GM18870 (cell line): ENCODE data around the gene PAX2.

Source experiments
- ATAC-seq: cut with Tn5 transposase; IDR thresholded peaks from one replicate; pipeline ENCODE4 v1.9.1; 2021; ENCODE audit warnings: moderate library complexity; ENCODE audit not compliant: unreplicated experiment

Gene PAX2

DNA sequence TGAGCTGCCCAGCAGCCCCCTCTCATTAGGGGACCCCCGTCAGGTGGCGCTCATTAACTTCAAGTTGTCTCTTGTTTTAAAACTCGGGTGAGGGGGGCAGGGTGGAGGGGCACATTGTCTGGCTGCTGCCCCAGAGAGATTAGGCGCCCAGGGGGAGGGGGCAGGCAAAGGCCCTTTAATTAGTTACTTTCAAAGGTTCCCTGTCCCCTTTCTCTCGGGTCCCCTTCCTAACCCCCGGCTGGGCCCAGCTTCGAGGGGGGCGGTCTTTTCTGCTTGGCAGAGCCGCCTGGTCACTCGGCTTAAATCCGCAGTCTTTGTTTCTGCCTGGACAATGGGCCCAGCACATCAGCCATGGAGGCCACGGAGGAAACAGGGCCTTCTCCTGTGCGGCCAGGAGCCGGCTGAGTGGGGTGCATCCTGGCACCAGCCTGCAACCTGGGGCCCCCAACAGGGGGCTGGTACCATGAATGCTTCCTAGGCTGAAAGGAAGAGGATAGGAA lies 128.5 kb downstream of the PAX2 start:
- no peak for ATAC-seq

DNA sequence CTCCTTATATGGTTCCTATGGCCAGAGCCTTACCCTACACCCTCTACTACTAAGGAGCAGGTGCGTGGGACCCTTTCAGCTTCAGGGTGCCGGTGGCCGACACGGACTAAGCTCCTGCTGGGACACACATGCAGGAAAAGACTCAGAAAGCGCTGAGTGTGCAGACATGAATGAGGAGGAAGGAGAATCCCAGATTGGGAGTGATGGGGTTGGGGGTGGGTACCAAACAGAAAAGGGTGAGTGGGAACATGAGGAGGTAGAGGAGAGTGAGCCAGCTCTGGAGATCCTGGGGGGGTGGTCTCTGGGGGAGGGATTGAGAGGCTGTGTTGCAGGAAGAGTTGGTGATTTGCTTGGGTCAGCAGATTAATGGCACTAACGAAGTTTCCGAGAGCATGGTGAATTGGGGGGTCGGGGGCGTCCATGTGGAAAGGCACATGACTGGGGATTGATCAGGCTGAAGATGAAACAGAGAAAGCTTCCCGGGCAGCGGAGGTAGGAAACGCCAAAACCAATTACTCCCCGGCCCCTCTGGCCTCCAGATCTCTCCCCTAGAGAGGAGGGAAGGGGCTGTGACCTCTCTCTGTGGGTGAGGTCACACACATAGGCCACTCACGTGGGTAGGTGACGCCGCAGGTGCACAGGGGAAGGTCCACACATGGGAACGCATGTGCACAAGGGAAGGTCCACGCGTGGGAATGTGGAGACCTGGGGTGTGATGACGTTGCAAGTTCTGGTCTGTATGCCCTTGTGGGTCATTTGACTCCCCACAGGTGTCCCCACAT lies 129.5 kb downstream of the PAX2 start:
- ATAC-seq, result no peak

GRCh38 chr10:100875484-100876166 lies 130.2 kb downstream of the PAX2 start:
- ATAC-seq, result no peak

DNA sequence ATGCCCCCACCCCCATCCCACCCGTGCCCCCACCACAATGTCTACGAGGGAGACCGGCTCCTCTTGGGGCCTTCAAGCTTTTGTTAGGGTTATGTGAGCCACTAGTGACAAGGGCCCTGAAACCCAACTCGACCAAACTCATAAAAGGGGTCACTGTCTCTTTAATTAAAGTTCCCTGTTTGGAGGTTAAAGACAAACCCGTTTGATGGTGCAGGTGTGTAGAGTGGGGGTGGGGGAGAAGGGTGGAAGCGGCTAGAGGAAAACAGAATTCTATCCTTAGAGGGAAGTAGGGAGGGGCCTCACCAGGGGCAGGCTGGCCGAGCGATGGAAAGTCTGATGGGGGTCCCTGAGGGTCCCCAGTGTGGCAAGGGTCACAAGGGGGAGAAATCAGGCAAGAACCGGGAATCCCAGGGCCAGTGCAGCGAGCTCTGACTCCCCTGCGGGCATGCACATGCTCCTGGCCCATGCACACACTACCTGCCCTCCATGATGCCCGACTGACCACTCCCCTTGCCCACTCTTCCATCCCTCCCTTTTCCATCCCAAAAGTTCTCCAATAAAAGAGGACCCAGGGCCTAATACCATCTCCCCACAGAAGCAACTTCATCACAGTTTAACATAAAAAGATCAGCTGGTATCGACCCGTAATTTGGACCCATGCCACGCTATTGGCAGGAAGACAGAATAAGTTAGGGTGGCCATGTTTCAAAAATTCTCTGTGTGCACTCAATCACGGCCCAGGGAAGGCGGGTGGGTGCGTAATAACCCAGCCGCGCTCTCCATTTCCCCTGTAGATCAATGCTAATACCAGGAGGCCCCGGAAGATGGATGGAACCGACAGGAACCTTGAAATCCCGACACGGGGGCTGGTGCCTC lies 131.4 kb downstream of the PAX2 start:
- ATAC-seq, result no peak

- ATAC-seq, result no peak
These were observed 132.1 kb downstream of the PAX2 start for GRCh38 chr10:100877461-100877850.

GRCh38 chr10:100878291-100878910 lies 133.0 kb downstream of the PAX2 start:
- no peak for ATAC-seq
